GM19438 (cell line): ENCODE measurements around the gene CTAGE1.
"Not testable (repeated sequence)": the region's sequence is repeated elsewhere in the genome, so short reads cannot be mapped to it uniquely, and the experiment has no call there.

ENCODE experiments used
- ATAC-seq: cut with Tn5 transposase; IDR thresholded peaks from one replicate; pipeline ENCODE4 v1.9.1; 2021; ENCODE audit warnings: low read depth; ENCODE audit not compliant: unreplicated experiment

The CTAGE1 gene

DNA sequence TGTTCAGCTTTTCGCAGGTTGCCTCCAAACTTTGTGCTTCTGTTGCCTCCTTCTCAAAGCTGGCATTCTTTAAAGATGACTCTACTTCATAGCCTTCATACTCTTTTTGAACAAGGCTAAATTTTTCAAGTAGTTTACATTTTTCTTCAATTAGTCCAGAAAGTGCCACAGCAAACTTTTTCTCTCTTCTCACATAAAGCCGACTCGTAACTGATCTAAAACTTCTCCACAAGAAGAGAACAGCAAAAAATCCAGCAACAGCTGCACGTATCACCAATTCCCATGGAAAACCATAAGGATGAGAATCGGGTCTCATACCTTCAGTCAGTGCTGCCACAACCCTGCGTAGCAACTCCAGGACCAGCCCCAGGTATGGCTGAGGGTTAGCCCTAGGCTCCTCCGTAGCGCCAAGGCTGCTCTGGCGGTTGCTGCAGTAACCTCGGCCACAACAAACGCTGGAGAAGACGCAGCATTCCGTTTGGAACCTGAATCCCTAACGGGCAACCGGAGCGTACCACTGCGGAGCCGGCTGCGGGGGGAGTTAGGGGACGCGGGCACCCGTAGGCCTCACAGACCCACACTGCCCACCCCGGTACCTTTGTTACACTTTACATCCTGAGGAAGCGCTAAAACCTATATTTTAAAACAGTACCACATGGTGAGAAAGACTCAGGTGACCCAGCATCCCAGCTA, at the start of gene CTAGE1:
Gene CTAGE1 (minus strand): TSS at position 420 of the 693 bp plus-strand sequence. CDS start 104 bp downstream, at position 316.
- ATAC-seq: no peak

DNA sequence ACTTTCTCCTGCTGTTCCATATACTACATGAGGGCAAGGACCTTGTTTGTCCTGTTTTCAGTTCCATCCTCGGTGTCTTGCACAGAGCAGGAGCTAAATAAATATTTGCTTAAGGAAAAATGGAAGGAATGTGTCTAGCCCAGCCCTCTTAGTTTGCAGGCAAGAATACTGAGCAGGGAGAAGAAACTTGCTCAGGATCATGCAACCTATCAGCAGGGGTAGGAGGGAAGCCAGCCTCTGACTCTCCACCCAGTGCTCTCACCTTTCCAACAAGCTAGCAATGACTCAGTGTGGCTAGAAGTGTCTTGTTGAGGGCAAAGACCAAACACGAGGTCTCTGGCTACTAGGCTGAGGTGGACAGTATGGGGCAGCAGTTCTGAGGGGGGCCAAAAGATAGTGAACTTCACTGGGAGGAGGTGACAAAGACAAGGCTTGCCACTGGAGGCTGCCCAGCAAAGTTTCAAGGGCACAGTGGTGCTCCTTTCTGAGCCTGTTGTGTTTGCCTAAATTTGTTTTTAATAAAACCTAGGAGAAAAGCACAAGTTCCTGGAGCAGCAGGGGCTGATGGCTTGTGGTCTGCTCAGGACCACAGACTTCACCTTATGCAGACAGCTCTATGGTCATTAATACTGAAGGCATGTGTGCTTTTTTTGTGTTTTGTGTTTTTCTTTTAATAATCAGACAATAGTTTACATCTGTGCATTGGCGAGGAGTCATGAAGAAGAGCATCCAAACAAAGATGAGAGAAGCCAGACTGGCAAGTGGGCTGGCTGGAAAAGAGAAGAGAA, 49.1 kb upstream of the CTAGE1 start:
- no peak for ATAC-seq

DNA sequence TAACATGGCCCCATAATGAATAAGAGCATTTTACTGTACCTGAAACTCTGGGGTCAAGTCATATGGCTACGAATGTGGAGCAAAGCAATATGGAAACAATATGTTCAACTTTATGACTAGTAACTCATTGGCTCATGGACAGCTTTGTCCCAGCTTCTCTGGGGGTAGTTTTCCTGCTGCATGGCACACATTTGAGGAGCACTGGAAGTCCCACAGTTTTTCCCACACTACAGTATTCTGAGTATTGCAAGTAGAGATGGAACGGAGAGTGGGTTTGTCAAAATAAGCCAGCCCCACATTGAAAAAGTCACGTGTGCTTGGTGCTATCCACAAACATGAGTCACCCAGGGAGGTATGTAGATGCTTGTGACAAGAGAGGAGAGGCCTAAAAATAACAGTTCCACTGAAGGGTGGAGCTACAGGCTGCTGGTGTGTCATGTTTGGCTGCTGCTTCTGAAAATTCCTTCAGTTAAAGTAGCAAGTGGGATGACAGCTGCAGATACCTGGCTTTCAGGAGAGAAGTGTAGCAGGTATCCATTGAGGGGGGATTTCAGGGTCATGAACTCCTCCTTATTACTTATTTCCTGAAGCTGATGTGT, 48.2 kb upstream of the CTAGE1 start:
- no peak for ATAC-seq

- ATAC-seq: no peak
Observed at GRCh38 chr18:22463076-22463475, 45.4 kb upstream of the CTAGE1 start.

GRCh38 chr18:22459491-22459890, 41.8 kb upstream of the CTAGE1 start:
- ATAC-seq: no peak

DNA sequence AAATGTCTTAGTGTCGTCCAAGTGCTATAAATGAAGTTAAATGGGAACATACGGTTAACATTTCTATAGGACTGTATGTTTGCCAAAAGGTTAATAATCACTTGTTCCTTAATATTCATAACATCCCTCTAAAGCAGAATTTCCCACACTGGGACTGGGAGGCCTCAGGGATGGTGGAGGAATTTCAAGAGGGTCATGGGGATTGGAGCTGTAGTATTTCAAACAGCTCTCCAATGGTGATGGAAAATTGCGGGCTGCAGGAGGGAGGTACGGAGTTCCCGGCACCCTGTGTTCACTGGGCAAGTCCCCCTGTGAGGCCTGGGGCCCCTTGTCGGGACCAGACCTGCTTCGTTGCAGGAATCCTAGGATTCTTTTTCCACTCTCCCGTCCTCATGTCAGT, 39.8 kb upstream of the CTAGE1 start:
- no peak for ATAC-seq

GRCh38 chr18:22456547-22456946, 38.8 kb upstream of the CTAGE1 start:
- ATAC-seq: no peak

- no peak for ATAC-seq
Observed at GRCh38 chr18:22456116-22456480, 38.4 kb upstream of the CTAGE1 start.

GRCh38 chr18:22455425-22456115, 37.9 kb upstream of the CTAGE1 start:
- ATAC-seq: no peak

- ATAC-seq: no peak
Observed at GRCh38 chr18:22453315-22453714, 35.6 kb upstream of the CTAGE1 start.

GRCh38 chr18:22452226-22452668, 34.5 kb upstream of the CTAGE1 start:
- no peak for ATAC-seq

- no peak for ATAC-seq
Observed at GRCh38 chr18:22451796-22452195, 34.1 kb upstream of the CTAGE1 start.

GRCh38 chr18:22450766-22451165, 33.1 kb upstream of the CTAGE1 start:
- ATAC-seq: not testable (repeated sequence)

GRCh38 chr18:22450318-22450717, 32.6 kb upstream of the CTAGE1 start:
- ATAC-seq: not testable (repeated sequence)

DNA sequence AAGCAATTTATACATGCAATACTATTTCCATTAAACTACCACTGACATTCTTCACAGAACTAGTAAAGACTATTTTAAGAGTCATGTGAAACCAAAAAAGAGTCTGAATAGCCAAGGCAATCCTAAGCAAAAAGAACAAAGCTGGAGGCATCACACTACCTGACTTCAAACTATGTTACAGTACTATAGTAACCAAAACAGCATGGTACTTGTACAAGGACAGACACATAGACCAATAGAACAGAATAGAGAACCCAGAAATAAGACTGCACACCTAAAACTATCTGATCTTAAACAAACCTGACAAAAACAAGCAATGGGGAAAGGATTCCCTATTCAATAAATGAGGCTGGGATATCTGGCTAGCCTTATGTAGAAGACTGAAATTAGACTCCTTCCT, 32.0 kb upstream of the CTAGE1 start:
- not testable (repeated sequence) for ATAC-seq

DNA sequence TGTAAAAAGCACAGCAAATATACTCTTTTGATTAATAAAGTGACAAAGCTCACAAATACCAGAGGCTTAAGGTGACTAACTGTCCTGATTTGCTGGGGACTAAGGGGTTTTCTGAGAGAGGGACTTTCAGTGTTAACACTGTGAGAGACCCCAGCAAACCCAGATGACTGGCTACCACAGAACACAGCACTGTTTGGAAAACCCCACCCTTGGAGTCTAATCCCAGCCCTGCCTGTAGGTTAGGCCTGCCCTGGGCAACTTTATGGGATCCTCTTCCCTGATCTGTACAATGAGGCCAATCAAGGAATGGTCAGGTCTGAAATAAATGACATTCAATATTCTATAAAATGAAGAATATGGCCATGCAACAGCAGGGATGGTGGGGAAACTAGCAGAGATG, 30.5 kb upstream of the CTAGE1 start:
- no peak for ATAC-seq

DNA sequence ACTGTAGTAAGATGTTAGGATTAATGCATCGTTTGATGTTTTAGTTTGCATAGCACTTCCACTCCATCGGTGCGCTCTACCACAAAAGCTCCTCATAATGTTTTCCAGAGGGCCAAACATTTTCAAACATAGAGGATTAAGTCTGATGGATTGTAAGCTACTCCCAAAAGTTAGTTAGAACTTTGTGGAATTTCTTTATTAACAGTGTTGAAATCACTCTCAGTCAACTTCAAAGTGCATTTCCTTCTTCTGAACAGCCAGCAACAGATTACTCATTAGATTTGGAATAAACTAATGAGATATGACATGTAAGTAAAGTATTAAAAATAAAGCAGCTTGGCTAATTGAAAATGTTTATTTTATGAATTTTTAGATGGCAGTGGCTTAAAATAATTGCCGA, 30.1 kb upstream of the CTAGE1 start:
- no peak for ATAC-seq

GRCh38 chr18:22446911-22447310, 29.2 kb upstream of the CTAGE1 start:
- no peak for ATAC-seq

DNA sequence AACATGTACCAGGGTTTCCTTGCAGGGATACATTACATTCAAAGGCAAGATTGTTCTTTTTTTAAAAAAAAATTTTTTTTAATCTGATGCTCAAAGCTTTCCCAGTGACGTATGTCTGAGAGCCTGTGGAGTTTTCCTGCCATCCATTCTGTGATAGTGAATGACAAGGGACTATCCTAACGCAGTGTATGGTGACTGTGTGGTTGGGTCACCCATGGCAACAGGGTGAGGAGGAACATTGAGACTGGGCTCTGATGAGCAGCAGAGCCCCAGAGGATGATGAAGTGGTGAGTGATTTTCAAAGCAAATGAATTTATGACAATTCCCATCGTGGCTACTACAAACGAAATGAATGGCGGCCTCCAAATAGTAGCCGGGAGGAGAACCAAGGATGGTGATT, 28.6 kb upstream of the CTAGE1 start:
- ATAC-seq: no peak

- no peak for ATAC-seq
Observed at GRCh38 chr18:22441638-22442037, 23.9 kb upstream of the CTAGE1 start.

- ATAC-seq: no peak
Observed at GRCh38 chr18:22439447-22439846, 21.7 kb upstream of the CTAGE1 start.
